ENCODE results near the gene SEC23IP. TPM values are rescaled to one million over a fixed set of nuclear protein-coding genes. Genes with fewer than 3 reads are reported as not detected.
"Not testable (repeated sequence)": the region's sequence is repeated elsewhere in the genome, so short reads cannot be mapped to it uniquely, and the experiment has no call there.

The SEC23IP gene
- total and polyA plus RNA-seq, 2 donors from 2014 or later: 13.3 to 65.2 TPM

- H3K9me3 ChIP-seq (ENCODE audit: control insufficient read depth in 2 of 3, insufficient read depth in 1 of 3, low read length in 3 of 3); DNase-seq; H3K36me3 ChIP-seq (ENCODE audit: control insufficient read depth in 2 of 3, insufficient read depth in 3 of 3, low read length in 3 of 3); H3K27ac ChIP-seq (ENCODE audit: low read depth in 2 of 2, low read length in 2 of 2); H3K4me1 ChIP-seq (ENCODE audit: control insufficient read depth in 2 of 3, insufficient read depth in 2 of 3, low read depth in 1 of 3, low read length in 3 of 3); FAIRE-seq; H3K4me3 ChIP-seq (ENCODE audit: low read length in 3 of 3); intact Hi-C loops (cut with DNase I); H3K27me3 ChIP-seq (ENCODE audit: control insufficient read depth, insufficient read depth, low read length); H3K9ac ChIP-seq (ENCODE audit: low read length in 3 of 3): not testable (repeated sequence)
Measured at GRCh38 chr10:119890307-119890706, 2.2 kb upstream of the SEC23IP start.

GRCh38 chr10:119891849-119892187 is 712 bp upstream of the SEC23IP start:
- H3K9me3 ChIP-seq (ENCODE audit: control insufficient read depth in 2 of 3, insufficient read depth in 1 of 3, low read length in 3 of 3); intact Hi-C loops (cut with DNase I); FAIRE-seq; DNase-seq; H3K36me3 ChIP-seq (ENCODE audit: control insufficient read depth in 2 of 3, insufficient read depth in 3 of 3, low read length in 3 of 3); H3K27me3 ChIP-seq (ENCODE audit: control insufficient read depth, insufficient read depth, low read length): not testable (repeated sequence)
- peak overlapping the region; percentile 97 to 100 (median 99) for H3K4me3 ChIP-seq (ENCODE audit: low read length in 3 of 3)
- H3K4me1 ChIP-seq (ENCODE audit: control insufficient read depth in 2 of 3, insufficient read depth in 2 of 3, low read depth in 1 of 3, low read length in 3 of 3): peaks cover 0 to 22% (median 2%) of the 10 kb centered on the region in 3 donors
- H3K27ac ChIP-seq (ENCODE audit: low read depth in 2 of 2, low read length in 2 of 2): peak overlapping the region; percentile 75 to 88
- H3K9ac ChIP-seq (ENCODE audit: low read length in 3 of 3): peak overlapping the region in 2 of 3 donors; percentile 95 to 97

- Histone ChIP-seq H3K9me3 (ENCODE audit: control insufficient read depth in 2 of 3, insufficient read depth in 1 of 3, low read length in 3 of 3) (no peaks in the 10 kb centered on the region), H3K27ac (ENCODE audit: low read depth in 2 of 2, low read length in 2 of 2) (peak overlapping the region; percentile 66 to 88), H3K4me1 (ENCODE audit: control insufficient read depth in 2 of 3, insufficient read depth in 2 of 3, low read depth in 1 of 3, low read length in 3 of 3) (peaks cover 0 to 25% (median 8%) of the 10 kb centered on the region in 3 donors), H3K4me3 (ENCODE audit: low read length in 3 of 3) (peak overlapping the region; percentile 97 to 100 (median 99)), H3K27me3 (ENCODE audit: control insufficient read depth, insufficient read depth, low read length) (no peaks in the 10 kb centered on the region), H3K9ac (ENCODE audit: low read length in 3 of 3) (peak overlapping the region; percentile 52 to 97 (median 95)), H3K36me3 (ENCODE audit: control insufficient read depth in 2 of 3, insufficient read depth in 3 of 3, low read length in 3 of 3) (peaks cover 0 to 2% (median 0%) of the 10 kb centered on the region in 3 donors)
- FAIRE-seq: no peak
- DNase-seq: no peak
- no peak for TF ChIP-seq CTCF (IDR thresholded peaks at IDR 0.05; ENCODE audit: borderline replicate concordance, extremely low read depth, insufficient read depth)
- intact Hi-C loops (cut with DNase I): no loop called here
Measured at GRCh38 chr10:119893074-119893473, 544 bp downstream of the SEC23IP start.

- peaks cover 0 to 25% (median 8%) of the 10 kb centered on the region in 3 donors for H3K4me1 ChIP-seq (ENCODE audit: control insufficient read depth in 2 of 3, insufficient read depth in 2 of 3, low read depth in 1 of 3, low read length in 3 of 3)
- no peak for TF ChIP-seq CTCF (IDR thresholded peaks at IDR 0.05; ENCODE audit: borderline replicate concordance, extremely low read depth, insufficient read depth)
- peak overlapping the region in 1 of 3 donors; percentile 21 for H3K4me3 ChIP-seq (ENCODE audit: low read length in 3 of 3)
- no peaks in the 10 kb centered on the region for H3K27me3 ChIP-seq (ENCODE audit: control insufficient read depth, insufficient read depth, low read length)
- intact Hi-C loops (cut with DNase I): no loop called here
- H3K36me3 ChIP-seq (ENCODE audit: control insufficient read depth in 2 of 3, insufficient read depth in 3 of 3, low read length in 3 of 3): peaks cover 2 to 6% (median 4%) of the 10 kb centered on the region in 3 donors
- no peak overlapping the region for H3K9ac ChIP-seq (ENCODE audit: low read length in 3 of 3)
- no peaks in the 10 kb centered on the region for H3K9me3 ChIP-seq (ENCODE audit: control insufficient read depth in 2 of 3, insufficient read depth in 1 of 3, low read length in 3 of 3)
- no peak for DNase-seq
- H3K27ac ChIP-seq (ENCODE audit: low read depth in 2 of 2, low read length in 2 of 2): no peak overlapping the region
- FAIRE-seq: no peak
Measured at GRCh38 chr10:119893845-119894427, 1.4 kb downstream of the SEC23IP start.

All from kidney (tissue), 14 donors.